CD4-positive, alpha-beta T cell treated with Interleukin-6 at 100 ng/mL for 8 hours (primary cell): Measurements from ENCODE around the gene SPRR5.

ENCODE experiments used
- DNase-seq: peaks from one replicate; pipeline ENCODE4 v3.0.0-alpha.2; 2020; ENCODE audit warnings: mixed read lengths, low spot score

SPRR5 gene, protein sequence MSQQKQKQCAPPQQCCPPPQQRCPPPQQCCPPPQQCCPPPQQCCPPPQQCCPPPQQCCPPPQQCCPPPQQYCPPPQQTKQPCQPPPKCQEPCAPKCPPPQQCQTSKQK

DNA sequence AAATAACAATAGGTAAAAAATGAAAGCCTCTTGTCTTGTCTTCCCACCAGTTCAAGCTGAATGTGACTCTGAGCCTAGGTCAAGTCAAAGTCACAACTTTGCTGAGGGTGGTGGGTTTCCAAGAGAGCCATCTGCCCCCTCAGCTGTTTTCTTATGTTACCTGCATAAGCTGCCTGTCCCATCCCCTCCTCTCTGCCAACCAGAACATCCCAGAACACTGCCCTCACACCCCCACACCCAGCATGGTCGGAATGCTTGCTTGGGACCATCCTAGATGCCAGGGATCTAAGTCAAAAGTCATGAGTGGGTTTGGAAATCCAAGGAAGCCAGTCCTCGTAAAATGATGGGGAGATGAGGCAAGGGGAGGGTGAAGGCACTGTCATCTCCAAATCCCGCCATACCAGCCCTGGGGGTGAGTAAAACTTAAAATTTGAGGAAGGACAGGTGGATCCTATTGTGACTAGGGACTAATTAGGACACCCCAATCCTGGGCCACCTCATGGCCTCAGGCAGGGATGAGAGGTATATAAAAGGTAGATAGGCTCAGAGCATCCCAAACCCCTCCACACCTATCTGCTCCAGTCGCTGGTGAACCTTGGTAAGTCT, at the start of gene SPRR5:
SPRR5 (plus strand) TSS at position 556 of the 606 bp plus-strand sequence. CDS start 1,349 bp downstream, outside the sequence.
- DNase-seq = no peak

GRCh38 chr1:152899027-152899426, 48.0 kb upstream of the SPRR5 start:
- no peak for DNase-seq

- DNase-seq = no peak
Measured at GRCh38 chr1:152899883-152900282, 47.1 kb upstream of the SPRR5 start.

GRCh38 chr1:152901631-152902030, 45.4 kb upstream of the SPRR5 start:
- no peak for DNase-seq

GRCh38 chr1:152902636-152903035, 44.4 kb upstream of the SPRR5 start:
- no peak for DNase-seq

DNA sequence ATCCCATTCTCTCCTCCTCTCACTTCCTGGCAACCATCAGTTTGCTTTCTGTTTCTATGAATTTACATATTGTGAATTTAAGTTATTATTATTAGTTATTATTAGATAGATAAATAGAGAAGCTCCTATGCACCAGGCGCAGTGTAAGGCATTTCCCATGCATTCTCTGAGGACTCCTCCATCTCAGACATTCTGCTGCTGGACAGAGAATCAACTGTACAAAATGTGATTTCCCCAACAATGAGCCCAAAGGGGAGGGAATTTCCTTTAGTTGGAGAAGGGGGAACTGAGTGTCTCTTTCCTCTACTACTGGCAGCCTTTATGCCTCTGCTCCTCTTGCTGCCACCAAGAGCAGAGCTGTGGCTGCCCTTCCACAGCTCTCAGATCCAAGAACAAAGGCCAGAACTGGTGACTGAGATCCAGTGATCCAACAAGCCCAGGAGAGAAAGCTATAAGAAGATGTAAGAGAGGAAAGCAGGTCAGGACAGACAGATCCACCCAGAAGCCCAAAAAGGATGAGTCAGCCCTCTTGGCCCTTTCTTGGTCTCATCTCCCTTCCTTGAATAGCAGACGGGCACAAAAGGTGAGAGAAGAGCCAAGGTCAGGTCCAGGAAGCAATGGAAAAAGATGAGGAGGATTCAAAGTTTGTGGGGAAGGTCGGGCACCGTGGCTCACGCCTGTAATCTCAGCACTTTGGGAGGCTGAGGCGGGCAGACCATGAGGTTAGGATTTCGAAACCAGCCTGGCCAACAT, 42.1 kb upstream of the SPRR5 start:
- no peak for DNase-seq

- no peak for DNase-seq
Measured at GRCh38 chr1:152906023-152906565, 40.9 kb upstream of the SPRR5 start.

DNA sequence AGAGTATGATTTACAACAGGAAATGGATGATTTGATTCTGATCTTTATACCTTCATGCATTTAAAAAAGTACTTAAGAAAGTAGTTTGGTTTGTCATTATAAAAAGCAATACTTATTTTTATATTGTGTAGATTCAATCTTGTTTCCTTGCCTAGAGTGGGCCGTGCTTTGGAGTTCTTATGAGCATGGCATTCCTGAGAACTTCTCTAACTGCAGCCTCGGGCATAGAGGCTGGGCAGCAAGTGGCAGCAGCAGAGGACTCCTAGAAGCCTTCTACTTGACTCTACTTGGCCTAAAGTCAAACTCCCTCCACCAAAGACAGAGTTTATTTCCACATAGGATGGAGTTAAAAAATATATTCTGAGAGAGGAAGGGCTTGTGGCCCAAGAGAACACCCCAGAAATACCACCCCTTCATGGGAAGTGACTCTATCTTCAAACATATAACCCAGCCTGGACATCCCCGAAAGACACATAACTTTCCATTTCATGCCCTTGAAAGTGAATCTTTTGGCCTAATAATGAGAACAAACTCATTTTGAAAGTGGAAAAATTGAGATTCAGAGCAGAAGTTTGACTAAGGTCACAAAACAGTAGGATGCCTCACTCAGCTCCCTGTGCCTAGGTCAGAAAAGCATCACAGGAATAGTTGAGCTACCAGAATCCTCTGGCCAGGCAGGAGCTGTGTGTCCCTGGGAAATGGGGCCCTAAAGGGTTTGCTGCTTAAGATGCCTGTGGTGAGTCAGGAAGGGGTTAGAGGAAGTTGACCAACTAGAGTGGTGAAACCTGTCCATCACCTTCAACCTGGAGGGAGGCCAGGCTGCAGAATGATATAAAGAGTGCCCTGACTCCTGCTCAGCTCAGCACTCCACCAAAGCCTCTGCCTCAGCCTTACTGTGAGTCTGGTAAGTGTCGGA, 39.1 kb upstream of the SPRR5 start, which contains the start of gene IVL:
IVL (plus strand) TSS at position 861 of the 916 bp plus-strand sequence. CDS start 1,252 bp downstream, outside the sequence.
- no peak for DNase-seq

- DNase-seq = no peak
Measured at GRCh38 chr1:152909206-152909605, 37.8 kb upstream of the SPRR5 start.

DNA sequence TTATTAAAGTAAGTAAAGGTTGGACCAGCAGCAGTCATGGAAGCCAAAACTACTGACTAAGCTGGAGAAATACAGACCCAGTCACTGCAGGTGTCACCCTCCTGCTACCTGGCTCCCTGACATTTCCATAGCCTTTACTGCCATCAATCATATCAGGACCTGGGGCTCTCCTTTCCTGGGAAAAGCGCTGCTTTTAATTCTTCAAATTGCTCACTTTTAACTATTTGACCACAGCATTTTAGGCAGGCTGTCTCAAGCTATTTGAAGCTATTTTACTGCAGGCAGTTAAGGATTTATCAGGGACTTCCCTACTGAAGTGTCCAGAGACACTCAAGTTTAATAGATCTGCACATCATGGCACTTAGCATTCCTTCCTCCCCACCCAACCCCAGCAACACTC, 34.5 kb upstream of the SPRR5 start:
- DNase-seq = no peak

GRCh38 chr1:152912900-152913299, 34.1 kb upstream of the SPRR5 start:
- no peak for DNase-seq

GRCh38 chr1:152917794-152918193, 29.2 kb upstream of the SPRR5 start:
- no peak for DNase-seq

DNA sequence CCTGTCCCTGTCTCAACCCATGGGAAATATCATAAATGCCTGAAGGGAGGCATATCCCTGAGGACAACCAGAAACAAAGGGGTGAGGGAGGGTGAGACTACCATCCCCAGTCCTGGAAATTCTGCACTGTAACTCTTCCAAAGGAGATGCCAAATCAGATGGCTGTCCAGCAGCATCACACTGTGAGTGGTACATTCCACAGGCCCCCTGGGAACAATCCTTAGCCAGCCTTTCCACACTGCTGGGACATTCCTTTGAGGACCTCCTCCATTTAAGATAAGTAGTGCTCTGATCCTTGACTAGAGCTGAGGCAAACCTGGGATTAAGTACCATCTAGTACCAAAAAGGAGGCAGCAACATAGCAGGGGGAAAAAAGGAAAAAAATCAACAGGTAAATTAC, 27.9 kb upstream of the SPRR5 start:
- no peak for DNase-seq

DNA sequence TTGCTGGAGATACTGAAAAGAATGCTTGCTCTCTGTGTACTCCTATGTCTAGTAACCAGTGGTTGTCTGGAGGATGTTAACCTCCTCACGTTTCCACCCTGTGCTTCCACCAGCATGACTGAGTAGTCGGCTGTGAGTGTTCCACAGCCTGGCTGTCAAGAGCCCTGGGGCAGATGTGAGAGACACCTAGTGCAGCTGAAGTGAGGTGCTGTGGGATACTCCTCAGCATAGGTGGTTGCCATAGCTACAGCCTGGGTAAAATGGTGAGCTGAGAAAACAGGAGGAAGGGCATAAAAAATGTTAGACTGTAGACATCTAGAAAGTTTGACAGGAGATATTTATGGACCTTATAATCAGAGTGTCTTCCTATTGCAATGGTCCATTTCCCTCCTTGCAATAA, 22.8 kb upstream of the SPRR5 start:
- DNase-seq = no peak

DNA sequence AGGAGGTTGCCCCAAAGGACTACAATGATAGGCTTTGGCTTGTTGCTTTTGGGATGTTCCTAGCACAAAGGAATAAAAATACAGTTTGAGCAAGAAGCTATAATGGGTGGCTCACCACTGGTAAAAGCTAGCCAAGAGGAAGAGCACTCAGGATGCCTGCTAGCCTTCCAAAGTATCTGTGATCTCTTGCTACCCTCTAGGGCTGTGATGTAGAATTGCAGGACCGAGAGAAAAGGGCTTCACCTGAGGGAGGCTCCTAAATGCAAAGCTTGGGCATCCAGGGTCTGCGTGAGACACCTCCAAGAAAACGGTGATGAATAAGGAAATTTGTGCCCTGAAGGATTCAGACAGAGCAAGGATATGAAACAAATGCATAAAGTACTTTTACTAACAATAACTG, 20.9 kb upstream of the SPRR5 start:
- DNase-seq = no peak

- no peak for DNase-seq
Measured at GRCh38 chr1:152928671-152929070, 18.3 kb upstream of the SPRR5 start.

DNA sequence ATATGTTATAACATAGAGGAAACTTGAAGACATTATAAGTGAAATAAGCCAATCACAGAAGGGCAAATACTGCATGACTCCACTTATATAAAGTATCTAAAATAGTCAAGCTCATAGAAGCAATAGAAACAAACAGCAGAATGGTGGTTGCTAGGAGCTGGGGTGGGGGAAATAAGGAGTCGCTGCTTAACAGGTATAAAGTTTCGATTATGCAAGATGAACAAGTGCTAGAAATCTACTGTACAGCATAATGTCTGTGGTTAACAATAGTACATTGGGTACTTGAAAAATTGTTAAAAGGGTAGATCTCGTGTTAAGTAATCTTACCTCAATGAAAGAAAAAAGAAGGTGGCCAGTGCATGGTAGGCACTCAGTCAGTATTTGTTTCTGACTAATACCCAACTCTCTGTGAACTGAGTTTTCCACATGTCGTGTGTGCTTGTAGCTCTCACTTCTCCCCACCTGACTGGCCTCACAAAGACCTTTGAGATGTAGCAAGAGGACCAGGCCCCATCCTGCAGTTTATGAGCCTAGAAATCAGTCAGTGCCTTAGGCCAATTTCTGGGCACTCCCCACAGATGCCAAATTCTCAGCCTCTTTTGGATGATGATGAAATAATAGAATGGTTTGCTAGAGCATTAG, 14.7 kb upstream of the SPRR5 start:
- no peak for DNase-seq

DNA sequence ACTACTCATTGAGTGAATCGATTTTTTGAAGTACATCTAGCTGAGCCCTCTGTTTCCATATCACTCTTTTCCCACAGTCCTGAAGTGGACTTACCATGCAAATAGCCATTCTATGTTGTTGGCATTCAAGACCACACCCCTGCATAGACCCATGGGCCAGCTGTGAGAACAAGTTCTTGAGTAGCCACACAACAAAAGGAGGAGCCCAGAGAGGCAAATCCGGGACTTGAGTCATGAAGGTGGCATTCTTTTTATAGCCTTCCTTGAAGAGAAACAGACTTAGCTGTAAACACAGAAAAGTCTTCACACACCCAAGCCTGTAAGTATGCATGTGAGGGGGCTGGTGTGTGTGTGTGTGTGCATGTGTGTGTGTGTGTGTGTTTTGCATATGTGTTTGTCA, 13.8 kb upstream of the SPRR5 start:
- DNase-seq = no peak

DNA sequence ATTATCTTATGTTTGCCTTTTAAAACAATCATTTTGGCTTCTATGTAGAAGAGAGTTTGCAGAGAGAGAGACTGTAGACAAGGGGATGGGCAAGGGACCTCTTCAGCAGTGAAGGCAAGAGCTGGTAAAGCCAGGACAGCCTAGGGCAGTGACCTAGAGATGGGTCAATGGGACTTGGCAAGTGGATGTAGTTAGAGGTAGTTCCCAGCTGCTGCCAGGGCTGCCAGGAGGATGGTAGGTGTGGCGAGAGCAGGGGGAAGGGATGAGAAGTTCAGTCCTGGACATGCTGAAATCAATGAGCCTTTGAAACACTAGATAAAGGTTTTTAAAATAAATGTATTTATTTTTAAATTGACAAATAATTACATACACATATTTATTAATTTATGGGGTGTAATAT, 6.4 kb upstream of the SPRR5 start:
- no peak for DNase-seq

DNA sequence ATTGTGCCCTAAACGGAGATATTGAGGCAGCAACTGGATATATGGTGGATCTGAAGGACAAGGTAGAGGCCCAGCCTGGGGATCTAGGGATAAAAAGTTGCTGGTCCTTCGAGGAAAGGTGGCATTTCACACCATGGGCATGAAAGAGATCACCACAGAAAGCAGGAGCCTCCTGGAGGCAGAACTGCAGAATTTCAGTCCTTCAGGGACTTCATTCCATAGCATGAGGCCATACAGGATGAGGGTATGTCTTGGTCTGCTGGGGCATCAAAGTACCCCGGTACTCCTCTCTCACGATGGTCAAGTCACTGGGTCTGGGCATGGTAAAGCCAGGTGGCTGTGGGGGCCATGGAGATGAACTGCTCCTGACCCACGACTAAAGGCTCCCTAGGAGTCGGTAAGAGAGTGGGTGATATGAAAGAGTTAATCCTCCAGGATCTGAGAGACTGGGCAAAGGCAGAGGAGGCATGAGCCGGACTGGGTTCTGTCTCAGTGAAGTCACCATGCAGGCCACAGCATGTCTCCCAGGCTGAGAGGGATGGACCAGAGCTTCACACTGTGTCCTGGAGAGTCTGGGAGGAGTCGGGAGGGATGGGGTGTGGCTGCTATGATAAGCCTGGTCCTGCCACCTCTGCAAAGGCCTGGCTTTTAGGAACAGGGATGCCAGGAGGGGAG, 5.8 kb upstream of the SPRR5 start:
- DNase-seq = no peak

- no peak for DNase-seq
Measured at GRCh38 chr1:152942161-152942560, 4.8 kb upstream of the SPRR5 start.
